HEK293 (cell line): ENCODE results near the gene MALAT1.
A peak's percentile ranks its signal among the peaks of the same experiment; 100 is the strongest.

Experiments used
- CTCF ChIA-PET: fragments of 350-600 bp; formaldehyde crosslinking; extraction: SDS; loops from one replicate; lab custom pipeline; 2021; ENCODE audit warnings: antibody characterized with exemption; lab: Yijun Ruan, JAX
- POLR2A ChIA-PET: fragments of 300-600 bp; formaldehyde crosslinking; extraction: SDS; loops from one replicate; lab custom pipeline; 2020; ENCODE audit warnings: antibody characterized with exemption, inconsistent platforms; lab: Yijun Ruan, JAX
- H3K27ac ChIP-seq: fragments of 200-500 bp; sonication (Bioruptor generic); 2 replicates; pipeline ENCODE4 v1.5.1; 2014; ENCODE audit warnings: low read depth, low read length, control low read depth, inconsistent platforms; ENCODE audit errors: extremely low read depth
- H3K36me3 ChIP-seq, 2 experiments: fragments of 200-500 bp in 1 of 2; sonication (Bioruptor generic) in 1 of 2; 1 replicate in 1 of 2; 2 replicates in 1 of 2; pipeline ENCODE4 v1.5.1; 2014 to 2017; ENCODE audit warnings: inconsistent platforms in 2 of 2, low read length in 2 of 2; ENCODE audit not compliant: control insufficient read depth in 2 of 2, insufficient read depth in 1 of 2
- H3K4me1 ChIP-seq: fragments of 200-500 bp; sonication (Bioruptor generic); 2 replicates; pipeline ENCODE4 v1.5.1; 2014; ENCODE audit warnings: mild to moderate bottlenecking, low read length, inconsistent platforms; ENCODE audit not compliant: control insufficient read depth, insufficient read depth
- H3K4me3 ChIP-seq: 2 replicates; pipeline ENCODE4 v1.5.1; 2011; ENCODE audit warnings: low read depth, mild to moderate bottlenecking, control low read depth, low read length, moderate library complexity
- H3K9me3 ChIP-seq: fragments of 200-500 bp; sonication (Bioruptor generic); 2 replicates; pipeline ENCODE4 v1.5.1; 2014; ENCODE audit warnings: low read depth, low read length, inconsistent platforms; ENCODE audit not compliant: control insufficient read depth, insufficient read depth
- PBX3 ChIP-seq: sonication (generic); formaldehyde crosslinking; IDR thresholded peaks from 2 replicates; pipeline ENCODE4 v1.8.1; 2022; ENCODE audit warnings: mild to moderate bottlenecking, moderate library complexity, missing genetic modification reagents
- ZFP3 ChIP-seq: fragments of 450-650 bp; formaldehyde crosslinking; IDR thresholded peaks from 2 replicates; pipeline ENCODE4 v1.5.1; 2016; ENCODE audit warnings: low read depth, missing biosample characterization, missing genetic modification characterization
- ZNF169 ChIP-seq: fragments of 450-650 bp; formaldehyde crosslinking; IDR thresholded peaks from 2 replicates; pipeline ENCODE4 v1.5.1; 2016; ENCODE audit warnings: missing biosample characterization, missing genetic modification characterization
- ZNF223 ChIP-seq: fragments of 450-650 bp; formaldehyde crosslinking; IDR thresholded peaks from 2 replicates; pipeline ENCODE4 v1.5.1; 2016; ENCODE audit warnings: missing biosample characterization, missing genetic modification characterization
- ZNF24 ChIP-seq: fragments of 450-650 bp; formaldehyde crosslinking; IDR thresholded peaks from 2 replicates; pipeline ENCODE4 v1.5.1; 2016; ENCODE audit warnings: missing biosample characterization, missing genetic modification characterization
- ZNF248 ChIP-seq: fragments of 450-650 bp; formaldehyde crosslinking; IDR thresholded peaks from 2 replicates; pipeline ENCODE4 v1.5.1; 2017; ENCODE audit warnings: missing biosample characterization, missing genetic modification characterization
- ZNF544 ChIP-seq: fragments of 450-650 bp; formaldehyde crosslinking; IDR thresholded peaks from 2 replicates; pipeline ENCODE4 v1.5.0; 2017; ENCODE audit warnings: missing biosample characterization, missing genetic modification characterization
- ZNF585B ChIP-seq: fragments of 450-650 bp; formaldehyde crosslinking; IDR thresholded peaks from 2 replicates; pipeline ENCODE4 v1.5.1; 2016; ENCODE audit warnings: missing biosample characterization, missing genetic modification characterization
- ZNF610 ChIP-seq: fragments of 450-650 bp; formaldehyde crosslinking; IDR thresholded peaks from 2 replicates; pipeline ENCODE4 v1.5.1; 2016; ENCODE audit warnings: missing biosample characterization, missing genetic modification characterization, borderline replicate concordance
- ZNF626 ChIP-seq: fragments of 450-650 bp; sonication (Bioruptor Pico); formaldehyde crosslinking; IDR thresholded peaks from 2 replicates; pipeline ENCODE4 v1.5.1; 2018; ENCODE audit warnings: missing biosample characterization, missing genetic modification characterization, inconsistent platforms
- ZNF639 ChIP-seq: fragments of 450-650 bp; formaldehyde crosslinking; IDR thresholded peaks from 2 replicates; pipeline ENCODE4 v1.5.1; 2016; ENCODE audit warnings: missing biosample characterization, missing genetic modification characterization
- ZNF791 ChIP-seq: fragments of 450-650 bp; formaldehyde crosslinking; IDR thresholded peaks from 2 replicates; pipeline ENCODE4 v1.5.1; 2016; ENCODE audit warnings: missing biosample characterization, missing genetic modification characterization
- TF ChIP-seq, protein P1 (sequence below): fragments of 450-650 bp; formaldehyde crosslinking; IDR thresholded peaks from 2 replicates; pipeline ENCODE4 v1.5.1; 2016; ENCODE audit warnings: missing biosample characterization, missing genetic modification characterization, low read depth

The MALAT1 gene

DNA sequence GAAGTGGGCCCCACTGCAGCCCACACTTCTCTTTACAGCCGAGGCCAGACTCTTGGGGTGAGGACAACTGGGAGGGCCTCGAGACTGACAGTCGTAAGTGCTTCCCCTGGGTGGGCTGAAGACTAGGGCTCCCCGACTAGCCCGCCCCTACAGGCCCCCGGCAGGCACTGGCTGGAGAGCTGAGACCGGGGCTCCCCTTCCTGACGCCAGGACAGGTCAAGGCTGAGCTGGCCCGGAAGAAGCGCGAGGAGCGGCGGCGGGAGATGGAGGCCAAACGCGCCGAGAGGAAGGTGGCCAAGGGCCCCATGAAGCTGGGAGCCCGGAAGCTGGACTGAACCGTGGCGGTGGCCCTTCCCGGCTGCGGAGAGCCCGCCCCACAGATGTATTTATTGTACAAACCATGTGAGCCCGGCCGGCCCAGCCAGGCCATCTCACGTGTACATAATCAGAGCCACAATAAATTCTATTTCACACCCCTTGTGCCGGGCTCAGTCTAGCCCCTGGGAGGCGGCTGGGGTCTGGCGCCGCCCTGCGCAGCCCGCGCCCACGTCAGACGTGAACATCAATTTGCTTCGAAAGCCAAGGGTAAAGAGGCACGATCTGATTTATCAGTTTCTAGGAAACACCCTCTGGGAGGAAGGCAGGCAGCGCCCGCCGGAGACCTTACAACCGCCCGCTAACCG, 39.5 kb downstream of the MALAT1 start (continued):
- no peak for TF ChIP-seq ZFP3

GRCh38 chr11:65538915-65539743, 40.3 kb downstream of the MALAT1 start:
- Histone ChIP-seq H3K9me3 (no peaks in the 10 kb centered on the region), H3K4me1 (peaks cover 3% of the 10 kb centered on the region; the same call in 1 of the 2 replicates), H3K4me3 (no peak overlapping the region), H3K27ac (no peak overlapping the region; the same call in 1 of the 2 replicates), H3K36me3 (peaks cover 0 to 82% of the 10 kb centered on the region in 2 experiments; a peak in 1 of 3 replicates)
- ChIA-PET POLR2A (interaction anchor here (0.6 to 2.6 kb wide), 8 partner anchors 9 to 124 kb away, joined by 3 to 13 read pairs (median 8); partner anchors contain the start of genes MAP3K11, PCNX3, RELA and SCYL1), CTCF (interaction anchor here (1.0 to 4.2 kb wide), 3 partner anchors 22 to 32 kb away, joined by 4 to 133 read pairs (median 44); partner anchors contain the start of genes FAM89B and ZNRD2)
- TF ChIP-seq PBX3 (CRISPR knock-in tag) (no peak), ZNF169 (tag by site-specific recombination) (no peak), ZNF544 (tag by site-specific recombination) (no peak), ZNF639 (tag by site-specific recombination) (no peak), ZNF223 (tag by site-specific recombination) (no peak), ZNF791 (tag by site-specific recombination) (no peak), ZNF248 (no peak), ZNF610 (tag by site-specific recombination) (no peak), ZNF626 (tag by site-specific recombination) (no peak)
- TF ChIP-seq, protein P1, sequence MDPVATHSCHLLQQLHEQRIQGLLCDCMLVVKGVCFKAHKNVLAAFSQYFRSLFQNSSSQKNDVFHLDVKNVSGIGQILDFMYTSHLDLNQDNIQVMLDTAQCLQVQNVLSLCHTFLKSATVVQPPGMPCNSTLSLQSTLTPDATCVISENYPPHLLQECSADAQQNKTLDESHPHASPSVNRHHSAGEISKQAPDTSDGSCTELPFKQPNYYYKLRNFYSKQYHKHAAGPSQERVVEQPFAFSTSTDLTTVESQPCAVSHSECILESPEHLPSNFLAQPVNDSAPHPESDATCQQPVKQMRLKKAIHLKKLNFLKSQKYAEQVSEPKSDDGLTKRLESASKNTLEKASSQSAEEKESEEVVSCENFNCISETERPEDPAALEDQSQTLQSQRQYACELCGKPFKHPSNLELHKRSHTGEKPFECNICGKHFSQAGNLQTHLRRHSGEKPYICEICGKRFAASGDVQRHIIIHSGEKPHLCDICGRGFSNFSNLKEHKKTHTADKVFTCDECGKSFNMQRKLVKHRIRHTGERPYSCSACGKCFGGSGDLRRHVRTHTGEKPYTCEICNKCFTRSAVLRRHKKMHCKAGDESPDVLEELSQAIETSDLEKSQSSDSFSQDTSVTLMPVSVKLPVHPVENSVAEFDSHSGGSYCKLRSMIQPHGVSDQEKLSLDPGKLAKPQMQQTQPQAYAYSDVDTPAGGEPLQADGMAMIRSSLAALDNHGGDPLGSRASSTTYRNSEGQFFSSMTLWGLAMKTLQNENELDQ (tag by site-specific recombination) = no peak

DNA sequence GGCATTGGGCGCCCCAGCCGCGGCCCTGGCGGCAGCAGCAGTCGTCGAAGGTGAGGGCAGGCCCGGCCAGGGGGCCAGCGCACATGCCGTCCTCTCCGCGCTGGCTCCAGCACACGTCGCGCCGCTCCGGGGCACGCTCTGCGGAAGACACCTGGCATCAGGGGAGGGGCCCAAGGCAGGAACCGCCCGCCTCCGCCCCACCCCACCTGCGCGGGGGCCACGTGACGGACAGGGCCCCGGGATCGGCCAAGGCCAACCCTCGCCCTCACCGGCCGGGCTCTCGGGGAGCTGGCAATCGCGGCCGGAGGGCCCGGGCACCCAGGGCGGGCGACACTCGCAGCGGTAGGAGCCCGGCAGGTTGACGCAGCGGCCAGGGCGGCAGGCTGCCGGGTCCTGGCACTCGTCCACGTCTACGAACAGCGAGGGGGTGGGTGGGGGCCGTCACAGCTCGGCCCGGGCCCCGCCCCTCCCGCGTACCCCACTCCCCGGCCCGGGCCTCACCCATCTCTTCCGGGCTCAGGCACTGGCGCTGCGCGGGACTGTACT, 41.0 kb downstream of the MALAT1 start:
- POLR2A ChIA-PET = interaction anchor here (0.6 to 2.6 kb wide), 15 partner anchors 9 to 278 kb away, joined by 3 to 39 read pairs (median 9); partner anchors contain the start of genes FAM89B, MALAT1, MAP3K11 and NEAT1

More for the DNA sequence above, 41.0 kb downstream of the MALAT1 start:
- peaks cover 3% of the 10 kb centered on the region; the same call in 1 of the 2 replicates for H3K4me1 ChIP-seq
- peaks cover 0 to 83% of the 10 kb centered on the region in 2 experiments; a peak in 2 of 3 replicates for H3K36me3 ChIP-seq
- no peaks in the 10 kb centered on the region for H3K9me3 ChIP-seq
- peak overlapping the region; percentile 47 for H3K4me3 ChIP-seq
- H3K27ac ChIP-seq = peak overlapping the region; percentile 69; the same call in 1 of the 2 replicates
- TF ChIP-seq ZNF24 (tag by site-specific recombination) (no peak), ZNF585B (tag by site-specific recombination) (no peak)
- TF ChIP-seq, all 188 proteins: peak for 0
- CTCF ChIA-PET = interaction anchor here (0.7 to 4.5 kb wide), 13 partner anchors 10 to 313 kb away, joined by 3 to 133 read pairs (median 11); partner anchors contain the start of genes FAM89B, KAT5, SCYL1 and ZNRD2
